AG08395 (cell line): ENCODE measurements around the gene ST3GAL4.
A peak's percentile ranks its signal among the peaks of the same experiment; 100 is the strongest.
"Not testable (repeated sequence)": the region's sequence is repeated elsewhere in the genome, so short reads cannot be mapped to it uniquely, and the experiment has no call there.

Experiments
- DNase-seq: peaks from one replicate; pipeline ENCODE4 v3.0.0; 2012; ENCODE audit warnings: mixed read lengths, low spot score

ST3GAL4 gene

GRCh38 chr11:126387857-126388256, 32.4 kb downstream of the ST3GAL4 start:
- DNase-seq: no peak

- DNase-seq: no peak
These were observed 34.9 kb downstream of the ST3GAL4 start for GRCh38 chr11:126390272-126390867.

- DNase-seq: no peak
These were observed 35.9 kb downstream of the ST3GAL4 start for GRCh38 chr11:126391286-126391954.

- DNase-seq: no peak
These were observed 36.6 kb downstream of the ST3GAL4 start for GRCh38 chr11:126391970-126392632.

DNA sequence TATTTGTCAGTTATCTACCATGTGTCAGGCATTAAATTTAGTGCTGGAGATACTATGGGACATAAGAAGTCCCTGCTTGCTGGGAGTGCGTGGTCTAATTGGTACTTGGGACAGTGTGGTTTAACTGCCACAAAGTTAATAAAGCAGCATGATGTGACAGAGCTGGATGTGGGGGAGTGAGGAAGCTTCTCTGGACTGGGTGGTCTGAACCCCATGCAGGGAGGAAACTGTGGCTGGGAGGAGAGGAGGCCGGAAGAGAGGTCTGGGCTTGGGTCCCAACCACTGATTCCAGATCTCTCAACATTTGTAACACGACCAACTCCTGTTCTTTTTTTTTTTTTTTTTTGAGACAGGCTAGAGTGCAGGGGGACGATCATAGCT, 37.1 kb downstream of the ST3GAL4 start:
- DNase-seq: no peak

DNA sequence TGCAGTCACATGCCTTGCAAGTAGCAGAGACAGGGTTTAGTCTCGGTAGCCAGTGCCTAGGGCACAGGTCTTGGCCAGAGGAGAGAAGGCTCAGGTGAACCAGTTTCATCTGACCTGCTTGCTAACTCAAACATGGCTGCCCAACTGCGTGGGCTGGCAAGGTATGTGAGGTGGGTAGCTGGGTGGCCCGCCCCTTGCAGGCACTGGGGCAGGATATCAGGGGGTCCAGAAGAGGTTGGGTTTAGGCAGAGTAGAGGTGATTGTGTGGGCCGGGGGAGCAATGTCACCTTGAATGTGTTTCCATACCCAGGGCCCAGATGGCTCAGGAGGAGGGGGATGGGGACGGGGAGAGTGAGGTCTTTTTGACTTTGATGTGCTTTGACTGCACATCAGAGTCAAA, 37.7 kb downstream of the ST3GAL4 start:
- no peak for DNase-seq

DNA sequence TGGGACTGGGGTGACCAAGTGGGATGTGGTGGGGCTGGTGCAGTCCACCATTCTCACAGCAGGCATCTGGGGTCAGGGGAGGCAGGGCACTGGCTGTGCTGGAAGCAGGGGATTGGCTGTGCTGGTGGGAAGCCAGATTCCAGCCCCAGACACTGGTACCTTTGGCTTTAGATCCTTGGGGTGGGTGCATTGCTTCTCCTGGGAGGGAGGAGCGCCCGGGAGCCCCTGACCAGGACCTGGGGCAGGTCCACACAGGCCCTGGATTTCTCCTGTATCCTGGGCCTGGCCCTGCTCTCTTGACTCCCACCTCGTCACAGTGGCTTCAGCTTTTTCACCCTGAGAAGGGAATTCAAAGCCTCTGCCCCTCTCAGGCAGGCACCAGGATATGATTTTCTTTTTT, 38.5 kb downstream of the ST3GAL4 start:
- DNase-seq: no peak

GRCh38 chr11:126394634-126395072, 39.2 kb downstream of the ST3GAL4 start:
- not testable (repeated sequence) for DNase-seq

DNA sequence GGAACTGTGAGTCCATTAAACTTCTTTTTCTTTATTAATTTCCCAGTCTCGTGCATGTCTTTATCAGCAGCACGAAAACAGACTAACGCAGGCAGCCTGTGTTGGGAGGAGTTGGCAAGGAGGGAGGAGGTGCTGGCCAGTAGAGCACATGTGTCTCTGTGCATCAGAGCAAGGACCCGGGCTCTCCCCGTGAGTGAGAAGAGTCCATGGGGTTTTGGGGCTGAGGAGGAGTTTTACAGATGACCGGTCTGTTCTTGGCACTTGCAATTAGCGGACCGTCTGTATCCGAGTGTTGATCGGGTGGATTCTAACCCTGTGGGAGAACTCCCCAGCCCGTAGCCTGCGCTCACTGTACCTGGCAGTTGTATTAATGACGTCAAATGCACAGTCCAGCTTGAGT, 40.3 kb downstream of the ST3GAL4 start:
- DNase-seq: peak; percentile 40

DNA sequence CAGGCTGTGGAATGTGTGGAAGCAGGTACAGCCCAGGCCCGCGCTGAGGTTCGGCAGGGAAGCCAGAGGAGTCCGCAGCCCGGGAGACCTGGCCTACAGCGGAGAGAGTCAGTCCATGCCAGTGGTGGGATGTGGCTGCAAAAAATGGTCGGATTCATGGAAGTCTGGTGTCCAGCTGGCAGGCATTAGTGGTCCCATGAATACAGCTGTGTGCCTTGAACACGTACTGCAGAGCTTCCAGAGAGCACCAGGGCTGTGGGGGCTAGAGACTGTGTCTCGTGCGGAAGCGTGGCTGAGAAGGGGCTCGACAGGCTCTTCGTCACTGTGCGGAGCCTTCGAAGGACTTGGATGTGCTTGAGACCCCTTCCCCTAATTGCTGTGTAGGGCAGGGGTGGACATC, 40.8 kb downstream of the ST3GAL4 start:
- DNase-seq: not testable (repeated sequence)

DNA sequence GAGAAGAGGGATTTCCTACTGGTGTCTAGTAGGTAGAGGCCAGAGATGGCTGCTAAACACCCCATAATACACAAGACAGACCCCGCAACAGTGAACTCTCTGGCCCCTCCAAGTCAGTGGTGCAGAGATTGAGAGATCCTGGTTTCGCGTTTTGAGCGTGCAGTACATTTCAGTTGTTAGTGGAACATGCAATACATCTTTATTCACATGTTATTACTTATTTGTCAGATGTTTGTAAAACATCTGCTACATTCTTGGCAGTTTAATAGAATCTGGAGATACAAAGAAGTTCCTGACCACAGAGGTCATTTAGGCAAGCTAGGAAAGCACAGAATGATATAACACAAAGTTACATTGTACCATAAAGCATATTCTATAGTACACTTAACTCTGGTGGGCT, 41.5 kb downstream of the ST3GAL4 start:
- DNase-seq: no peak

GRCh38 chr11:126398296-126398695, 42.8 kb downstream of the ST3GAL4 start:
- DNase-seq: no peak

- DNase-seq: no peak
These were observed 43.2 kb downstream of the ST3GAL4 start for GRCh38 chr11:126398721-126399120.

DNA sequence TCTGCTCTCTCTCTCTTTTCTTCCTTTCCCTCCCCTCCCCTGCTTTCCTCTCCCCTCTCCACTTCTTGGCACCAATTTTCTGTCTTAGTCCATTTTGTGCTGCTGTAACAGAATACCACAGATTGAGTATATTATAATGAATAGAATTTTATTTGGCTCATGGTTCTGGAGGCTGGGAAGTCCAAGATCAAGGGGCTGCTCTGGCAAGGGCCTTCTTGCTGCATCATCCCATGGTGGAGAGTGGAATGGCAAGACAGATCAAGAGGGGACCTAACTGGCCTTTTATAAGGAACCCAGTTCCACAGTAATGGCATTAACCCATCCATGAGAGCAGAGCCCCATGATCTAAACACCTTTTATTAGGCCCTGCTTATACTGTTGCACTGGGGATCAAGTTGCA, 44.5 kb downstream of the ST3GAL4 start:
- DNase-seq: no peak

GRCh38 chr11:126400479-126400878, 45.0 kb downstream of the ST3GAL4 start:
- no peak for DNase-seq

GRCh38 chr11:126403022-126403581, 47.6 kb downstream of the ST3GAL4 start:
- DNase-seq: no peak

DNA sequence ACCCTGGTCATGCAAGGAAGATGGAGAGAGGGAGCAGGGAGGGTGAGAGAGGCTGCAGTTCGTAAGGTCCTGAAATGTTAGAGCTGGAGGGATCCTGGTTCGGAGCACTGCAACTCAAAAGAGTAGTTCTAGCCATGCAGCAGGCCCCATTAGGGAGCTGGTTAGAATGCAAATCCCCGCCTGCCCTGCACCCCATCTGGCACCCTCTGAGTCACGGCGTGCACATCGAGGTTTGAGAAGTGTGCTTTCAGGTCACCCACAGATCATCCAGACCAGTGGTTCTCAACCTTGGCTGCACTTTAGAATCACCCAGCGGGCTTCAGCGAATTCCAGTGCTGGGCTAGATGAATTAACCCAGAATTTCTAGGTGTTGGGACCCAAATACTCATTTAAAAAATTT, 48.2 kb downstream of the ST3GAL4 start:
- no peak for DNase-seq

- no peak for DNase-seq
These were observed 48.9 kb downstream of the ST3GAL4 start for GRCh38 chr11:126404367-126404766.

DNA sequence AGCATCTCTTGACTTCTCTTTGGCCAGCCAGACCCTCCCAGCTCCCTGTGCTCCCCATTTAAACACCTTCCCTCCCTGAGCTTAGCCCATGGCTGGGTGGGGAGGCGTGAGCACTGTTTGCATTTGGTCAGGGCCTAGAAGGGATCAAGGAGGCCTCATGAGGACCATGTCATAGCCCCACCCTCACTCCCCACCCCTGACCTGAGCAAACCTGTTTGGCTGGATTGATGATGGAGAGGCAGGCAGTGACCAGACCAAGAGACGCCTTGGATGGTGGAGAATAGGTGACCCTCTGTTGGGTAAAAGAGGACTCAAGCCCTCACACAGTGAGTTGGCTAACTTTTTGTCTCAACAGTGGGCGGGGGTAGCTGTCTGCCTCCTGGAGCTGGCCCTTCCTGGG, 49.9 kb downstream of the ST3GAL4 start:
- no peak for DNase-seq

- no peak for DNase-seq
These were observed 50.4 kb downstream of the ST3GAL4 start for GRCh38 chr11:126405906-126406305.

DNA sequence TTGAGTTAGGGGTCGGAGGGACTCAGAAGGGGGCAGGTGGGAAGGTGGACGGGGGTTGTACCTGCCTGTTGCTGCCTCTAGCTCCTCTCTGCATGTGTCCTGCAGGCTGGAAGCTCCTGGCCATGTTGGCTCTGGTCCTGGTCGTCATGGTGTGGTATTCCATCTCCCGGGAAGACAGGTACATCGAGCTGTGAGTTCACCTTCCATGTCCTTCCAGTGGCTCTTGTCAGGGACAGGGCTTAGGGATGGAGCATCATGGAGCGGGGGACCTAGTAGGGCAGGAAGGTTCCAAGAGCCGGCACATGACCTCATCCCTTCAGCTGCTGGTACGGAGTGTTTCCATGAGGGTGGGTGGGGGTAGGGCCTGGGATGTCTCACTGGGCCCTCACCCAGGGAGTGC, 50.9 kb downstream of the ST3GAL4 start:
- no peak for DNase-seq

- DNase-seq: no peak
These were observed 51.6 kb downstream of the ST3GAL4 start for GRCh38 chr11:126407101-126407521.

DNA sequence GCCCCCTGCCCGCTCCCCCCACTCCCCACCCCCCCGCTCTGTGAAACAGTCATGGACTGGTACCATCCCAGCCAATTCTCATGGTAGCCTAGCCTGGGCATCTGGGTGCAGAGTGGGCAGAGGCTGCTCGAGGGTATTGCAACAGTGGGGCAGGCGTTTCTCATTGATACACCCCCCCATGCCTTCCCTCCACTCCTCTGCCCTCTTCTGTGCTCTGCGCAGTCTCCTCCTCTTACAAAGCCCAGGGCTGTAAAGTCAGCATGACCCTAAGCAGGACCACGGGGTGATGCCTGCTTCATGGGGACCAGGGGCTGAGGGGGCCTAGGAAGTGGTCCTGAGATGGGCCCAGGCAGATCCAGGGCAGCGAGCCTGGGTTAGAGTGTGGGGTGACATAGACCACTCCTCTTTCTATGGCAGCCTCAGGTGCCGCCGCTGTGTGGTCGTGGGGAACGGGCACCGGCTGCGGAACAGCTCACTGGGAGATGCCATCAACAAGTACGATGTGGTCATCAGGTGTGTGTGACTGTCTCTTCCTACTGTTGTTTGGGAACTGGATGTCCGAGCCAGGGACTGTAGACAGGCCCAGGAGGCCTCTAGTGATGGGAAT, 52.3 kb downstream of the ST3GAL4 start:
- DNase-seq: no peak
